C4-2B (cell line): ENCODE data around the gene SEMA4D.

Source experiments
- CTCF ChIP-seq: fragments of 450-650 bp; conservative IDR thresholded peaks from 2 replicates; pipeline ENCODE4 v1.5.1; 2017; ENCODE audit warnings: mild to moderate bottlenecking
- ZFX ChIP-seq: fragments of 450-650 bp; IDR thresholded peaks from 2 replicates; pipeline ENCODE4 v1.6.1; 2017

- TF ChIP-seq CTCF (no peak), ZFX (no peak)
Measured at GRCh38 chr9:89524963-89525362, 27.1 kb upstream of the SEMA4D start.
